HepG2 (cell line): ENCODE data around the gene EFNA2. TPM values are rescaled to one million over a fixed set of nuclear protein-coding genes. Genes with fewer than 3 reads are reported as not detected.

Experiments
- ARHGAP35 ChIP-seq: sonication (generic); formaldehyde crosslinking; IDR thresholded peaks from 2 replicates; pipeline ENCODE4 v1.9.0; 2022; ENCODE audit warnings: mild to moderate bottlenecking, inconsistent platforms, moderate library complexity, missing genetic modification reagents, borderline replicate concordance
- ARID5B ChIP-seq: IDR thresholded peaks from 2 replicates; pipeline ENCODE4 v1.4.0; 2020; ENCODE audit warnings: mild to moderate bottlenecking, missing genetic modification reagents
- CREM ChIP-seq, 2 experiments: sonication (generic) in 1 of 2; formaldehyde crosslinking in 1 of 2; IDR thresholded peaks; 2 replicates each; pipeline versions ENCODE4 v1.4.0 to v1.6.1; 2016 to 2020; ENCODE audit warnings: antibody characterized with exemption in 1 of 2, mild to moderate bottlenecking in 1 of 2, missing genetic modification reagents in 1 of 2
- GFI1 ChIP-seq: sonication (generic); formaldehyde crosslinking; IDR thresholded peaks from 2 replicates; pipeline ENCODE4 v1.5.0; 2020; ENCODE audit warnings: missing genetic modification reagents, mild to moderate bottlenecking, borderline replicate concordance
- KDM5A ChIP-seq: fragments of 200-600 bp; sonication (generic); IDR thresholded peaks from 2 replicates; pipeline ENCODE4 v1.7.0; 2018; ENCODE audit warnings: antibody characterized with exemption, mild to moderate bottlenecking, low read length, borderline replicate concordance
- KLF9 ChIP-seq: IDR thresholded peaks from 2 replicates; pipeline ENCODE4 v1.6.1; 2016; ENCODE audit warnings: low read depth
- MIER3 ChIP-seq: IDR thresholded peaks from 2 replicates; pipeline ENCODE4 v1.6.1; 2016; ENCODE audit warnings: missing compliant biosample characterization, borderline replicate concordance
- MLLT10 ChIP-seq: sonication (generic); formaldehyde crosslinking; IDR thresholded peaks from 2 replicates; pipeline ENCODE4 v1.4.0; 2020; ENCODE audit warnings: missing genetic modification reagents
- NR2F1 ChIP-seq, 2 experiments: fragments of 450-650 bp in 1 of 2; formaldehyde crosslinking in 1 of 2; IDR thresholded peaks; 2 replicates each; pipeline versions ENCODE4 v1.5.0 to v1.6.1; 2016 to 2020; ENCODE audit warnings: mild to moderate bottlenecking in 1 of 2, missing compliant biosample characterization in 1 of 2, missing genetic modification reagents in 1 of 2, moderate library complexity in 1 of 2
- RBFOX2 ChIP-seq: fragments of 200-400 bp; formaldehyde crosslinking; IDR thresholded peaks from 2 replicates; pipeline ENCODE4 v1.6.1; 2017; ENCODE audit warnings: low read depth, mild to moderate bottlenecking, low read length
- SIN3A ChIP-seq: IDR thresholded peaks from 2 replicates; pipeline ENCODE4 v1.6.1; 2011; ENCODE audit warnings: low read depth, mild to moderate bottlenecking, control low read depth, low read length, borderline replicate concordance
- TEF ChIP-seq: sonication (generic); formaldehyde crosslinking; IDR thresholded peaks from 2 replicates; pipeline ENCODE4 v1.5.0; 2020; ENCODE audit warnings: missing genetic modification reagents
- THYN1 ChIP-seq: sonication (generic); formaldehyde crosslinking; IDR thresholded peaks from 2 replicates; pipeline ENCODE4 v1.8.1; 2023; ENCODE audit warnings: low read depth, mild to moderate bottlenecking, moderate library complexity, missing genetic modification reagents, borderline replicate concordance
- YEATS2 ChIP-seq: sonication (generic); formaldehyde crosslinking; IDR thresholded peaks from 2 replicates; pipeline ENCODE4 v1.4.0; 2020; ENCODE audit warnings: missing genetic modification reagents, borderline replicate concordance
- ZNF224 ChIP-seq: sonication (generic); formaldehyde crosslinking; IDR thresholded peaks from 2 replicates; pipeline ENCODE4 v1.5.0; 2020; ENCODE audit warnings: mild to moderate bottlenecking, missing genetic modification reagents
- ZNF225 ChIP-seq: sonication (generic); formaldehyde crosslinking; IDR thresholded peaks from 2 replicates; pipeline ENCODE4 v1.4.0; 2020; ENCODE audit warnings: mild to moderate bottlenecking, missing genetic modification reagents
- ZNF232 ChIP-seq: sonication (generic); formaldehyde crosslinking; IDR thresholded peaks from 2 replicates; pipeline ENCODE4 v1.4.0; 2020; ENCODE audit warnings: missing genetic modification reagents, borderline replicate concordance
- ZNF24 ChIP-seq: fragments of 450-650 bp; IDR thresholded peaks from 2 replicates; pipeline ENCODE4 v1.6.1; 2017; ENCODE audit warnings: antibody characterized with exemption, mild to moderate bottlenecking
- ZNF574 ChIP-seq: sonication (generic); formaldehyde crosslinking; IDR thresholded peaks from 2 replicates; pipeline ENCODE4 v1.4.0; 2020; ENCODE audit warnings: missing genetic modification reagents
- polyA plus RNA-seq, 8 experiments: library from polyadenylated mRNA; depleted of rRNA in 3 of 8; stranded (reverse) in 7 of 8; unstranded in 1 of 8; fragments of >200 nt; fragmentation: Illumina TruSeq in 4 of 8; extraction: Trizol in 4 of 8; gene quantifications; 2 replicates each; pipeline versions ENCODE4 v1.2.1 to v1.2.3, GENCODE V29; 2011 to 2016; ENCODE audit warnings: low read depth in 4 of 8, missing spikeins in 1 of 8, mixed read lengths in 1 of 8; ENCODE audit not compliant: insufficient read depth in 1 of 8
- total RNA-seq, 5 experiments: library from RNA; depleted of rRNA; stranded (reverse); fragments of >200 nt; fragmentation: Illumina TruSeq; extraction: Trizol; gene quantifications; 2 replicates each; pipeline ENCODE4 v1.2.3, GENCODE V29; 2016; ENCODE audit warnings: low read depth in 1 of 5

Gene EFNA2
- total and polyA plus RNA-seq, 2 of the 13 experiments (the other 11 are each of a cell fraction or from before 2014, with no cell fraction given): 6.0 to 9.9 TPM

GRCh38 chr19:1259206-1259875 is 26.3 kb upstream of the EFNA2 start (continued):
- TF ChIP-seq ARID5B (CRISPR knock-in tag) (peak; percentile 60; the same call in 1 of the 2 replicates), YEATS2 (CRISPR knock-in tag) (no peak; the same call in 1 of the 2 replicates), KLF9 (CRISPR knock-in tag) (peak; percentile 45; the same call in 1 of the 2 replicates), THYN1 (CRISPR knock-in tag) (no peak), KDM5A (no peak), ZNF225 (CRISPR knock-in tag) (0 out of 2 replicates have a peak, but pooled peaks have one; percentile 14), ZNF574 (CRISPR knock-in tag) (peak; percentile 75), MIER3 (peak; percentile 33; the same call in 1 of the 2 replicates), MLLT10 (no peak), NR2F1 (CRISPR knock-in tag; IDR thresholded peaks at IDR 0.05) (peak; percentile 75 to 84), CREM (IDR thresholded peaks at IDR 0.05) (peak; percentile 64), CREM (CRISPR knock-in tag; IDR thresholded peaks at IDR 0.05) (no peak), ZNF24 (no peak), RBFOX2 (peak; percentile 99), GFI1 (CRISPR knock-in tag) (peak; percentile 72; the same call in 1 of the 2 replicates), ARHGAP35 (CRISPR knock-in tag) (peak; percentile 24; the same call in 1 of the 2 replicates), TEF (no peak), ZNF224 (CRISPR knock-in tag) (peak; percentile 67), ZNF232 (CRISPR knock-in tag) (no peak), SIN3A (peak; percentile 78; the same call in 1 of the 2 replicates)
